ENCODE measurements around the gene RAD51B.

DNA sequence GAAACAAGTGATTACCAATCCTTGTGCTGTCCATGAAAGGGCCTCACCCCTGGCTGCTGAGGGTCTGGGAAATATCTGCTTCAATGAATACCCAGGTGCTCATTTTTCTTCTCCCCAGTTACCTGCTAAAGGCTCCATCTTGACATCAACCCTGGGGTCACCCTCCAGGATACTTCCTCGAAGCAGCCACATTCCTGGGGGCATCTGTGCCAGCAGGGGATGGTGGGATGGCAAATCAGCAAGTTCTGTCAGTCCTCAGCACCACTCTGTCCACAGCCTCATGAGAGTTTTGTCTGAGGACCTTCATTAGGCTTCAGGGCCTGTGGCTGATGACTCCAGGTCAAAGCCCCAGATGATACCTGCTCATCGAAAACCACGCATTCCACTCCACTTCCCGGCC lies 848.4 kb downstream of the RAD51B start:
- no peak for TF ChIP-seq POLR2A (IDR thresholded peaks at IDR 0.05)
- TF ChIP-seq, protein P1, sequence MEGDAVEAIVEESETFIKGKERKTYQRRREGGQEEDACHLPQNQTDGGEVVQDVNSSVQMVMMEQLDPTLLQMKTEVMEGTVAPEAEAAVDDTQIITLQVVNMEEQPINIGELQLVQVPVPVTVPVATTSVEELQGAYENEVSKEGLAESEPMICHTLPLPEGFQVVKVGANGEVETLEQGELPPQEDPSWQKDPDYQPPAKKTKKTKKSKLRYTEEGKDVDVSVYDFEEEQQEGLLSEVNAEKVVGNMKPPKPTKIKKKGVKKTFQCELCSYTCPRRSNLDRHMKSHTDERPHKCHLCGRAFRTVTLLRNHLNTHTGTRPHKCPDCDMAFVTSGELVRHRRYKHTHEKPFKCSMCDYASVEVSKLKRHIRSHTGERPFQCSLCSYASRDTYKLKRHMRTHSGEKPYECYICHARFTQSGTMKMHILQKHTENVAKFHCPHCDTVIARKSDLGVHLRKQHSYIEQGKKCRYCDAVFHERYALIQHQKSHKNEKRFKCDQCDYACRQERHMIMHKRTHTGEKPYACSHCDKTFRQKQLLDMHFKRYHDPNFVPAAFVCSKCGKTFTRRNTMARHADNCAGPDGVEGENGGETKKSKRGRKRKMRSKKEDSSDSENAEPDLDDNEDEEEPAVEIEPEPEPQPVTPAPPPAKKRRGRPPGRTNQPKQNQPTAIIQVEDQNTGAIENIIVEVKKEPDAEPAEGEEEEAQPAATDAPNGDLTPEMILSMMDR (IDR thresholded peaks at IDR 0.05): no peak

All from tibial nerve (tissue), 3 donors.